ENCODE measurements around the gene PPP1R14B.

Gene PPP1R14B

GRCh38 chr11:64208086-64208795 lies 38.5 kb downstream of the PPP1R14B start:
- DNase-seq, result no peak

GRCh38 chr11:64207256-64208085 lies 39.3 kb downstream of the PPP1R14B start:
- DNase-seq, result no peak

GRCh38 chr11:64206457-64207255 lies 40.1 kb downstream of the PPP1R14B start, which contains the start of gene FERMT3:
TSS of gene FERMT3 (plus strand) at chr11:64206721. CDS start at chr11:64207365, 644 bp downstream.
- no peak for DNase-seq

GRCh38 chr11:64204464-64204989 lies 42.2 kb downstream of the PPP1R14B start:
- peak; percentile 71 to 79 for DNase-seq

GRCh38 chr11:64204080-64204440 lies 42.7 kb downstream of the PPP1R14B start:
- DNase-seq, result no peak

GRCh38 chr11:64203421-64204079 lies 43.2 kb downstream of the PPP1R14B start:
- no peak for DNase-seq

- no peak for DNase-seq
Observed at GRCh38 chr11:64202992-64203391, 43.8 kb downstream of the PPP1R14B start.

GRCh38 chr11:64201543-64201942 lies 45.2 kb downstream of the PPP1R14B start:
- no peak for DNase-seq

- DNase-seq, result no peak
Observed at GRCh38 chr11:64198511-64198910, 48.2 kb downstream of the PPP1R14B start.

GRCh38 chr11:64196626-64197025 lies 50.1 kb downstream of the PPP1R14B start:
- DNase-seq, result no peak
